GM19324 (cell line): Measurements from ENCODE around the gene PRAMEF2.
"Not testable (repeated sequence)": the region's sequence is repeated elsewhere in the genome, so short reads cannot be mapped to it uniquely, and the experiment has no call there.

Experiments
- ATAC-seq: cut with Tn5 transposase; IDR thresholded peaks from one replicate; pipeline ENCODE4 v1.9.1; 2021; ENCODE audit warnings: mild to moderate bottlenecking, moderate library complexity; ENCODE audit not compliant: unreplicated experiment, low FRiP score

PRAMEF2 gene, protein sequence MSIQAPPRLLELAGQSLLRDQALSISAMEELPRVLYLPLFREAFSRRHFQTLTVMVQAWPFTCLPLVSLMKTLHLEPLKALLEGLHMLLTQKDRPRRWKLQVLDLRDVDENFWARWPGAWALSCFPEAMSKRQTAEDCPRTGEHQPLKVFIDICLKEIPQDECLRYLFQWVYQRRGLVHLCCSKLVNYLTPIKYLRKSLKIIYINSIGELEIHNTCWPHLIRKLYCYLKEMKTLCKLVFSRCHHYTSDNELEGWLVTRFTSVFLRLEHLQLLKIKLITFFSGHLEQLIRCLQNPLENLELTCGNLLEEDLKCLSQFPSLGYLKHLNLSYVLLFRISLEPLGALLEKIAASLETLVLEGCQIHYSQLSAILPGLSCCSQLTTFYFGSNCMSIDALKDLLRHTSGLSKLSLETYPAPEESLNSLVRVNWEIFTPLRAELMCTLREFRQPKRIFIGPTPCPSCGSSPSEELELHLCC

DNA sequence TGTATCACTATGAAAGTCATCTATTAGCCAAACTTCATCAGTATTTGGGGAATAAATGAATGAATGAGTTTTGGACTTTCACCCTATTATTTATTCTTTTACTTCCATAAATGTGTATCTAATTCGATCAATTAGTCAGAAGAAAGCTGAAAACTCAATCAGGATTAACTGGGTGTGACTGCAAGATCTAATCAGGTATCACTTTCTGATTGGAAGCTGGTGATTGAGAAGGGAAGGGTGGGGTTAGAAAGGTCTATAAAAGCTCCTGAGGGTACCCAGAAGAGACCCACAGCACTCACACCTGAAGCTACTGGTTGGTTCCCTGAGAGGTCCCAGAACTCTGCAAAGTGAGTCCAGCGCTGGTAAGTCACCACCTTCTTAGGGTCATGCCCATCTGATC, at the start of gene PRAMEF2:
Gene PRAMEF2 (plus strand): TSS at position 301 of the 400 bp plus-strand sequence. CDS start 1,924 bp downstream, outside the sequence.
- not testable (repeated sequence) for ATAC-seq

GRCh38 chr1:12809933-12810332, 47.0 kb upstream of the PRAMEF2 start:
- ATAC-seq, result no peak

GRCh38 chr1:12810691-12811408, 46.0 kb upstream of the PRAMEF2 start:
- no peak for ATAC-seq

DNA sequence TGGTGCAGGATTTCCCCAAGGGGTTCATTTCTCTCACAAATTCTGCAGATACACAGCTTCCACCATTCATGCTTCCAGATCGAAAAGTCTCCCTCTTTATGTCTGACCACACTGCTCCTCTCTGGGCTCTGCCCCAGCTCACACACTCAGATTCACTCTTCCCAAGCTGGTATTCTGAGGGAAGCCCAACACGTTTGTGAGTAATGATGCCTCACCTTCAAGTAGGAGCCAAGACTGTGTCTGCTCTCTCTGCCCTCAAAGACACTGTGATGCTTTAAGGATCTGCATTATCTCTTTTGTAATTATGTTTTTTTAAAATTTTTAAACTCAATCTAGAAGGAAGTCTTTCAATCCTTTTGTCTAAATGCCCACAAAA, 45.5 kb upstream of the PRAMEF2 start:
- no peak for ATAC-seq

DNA sequence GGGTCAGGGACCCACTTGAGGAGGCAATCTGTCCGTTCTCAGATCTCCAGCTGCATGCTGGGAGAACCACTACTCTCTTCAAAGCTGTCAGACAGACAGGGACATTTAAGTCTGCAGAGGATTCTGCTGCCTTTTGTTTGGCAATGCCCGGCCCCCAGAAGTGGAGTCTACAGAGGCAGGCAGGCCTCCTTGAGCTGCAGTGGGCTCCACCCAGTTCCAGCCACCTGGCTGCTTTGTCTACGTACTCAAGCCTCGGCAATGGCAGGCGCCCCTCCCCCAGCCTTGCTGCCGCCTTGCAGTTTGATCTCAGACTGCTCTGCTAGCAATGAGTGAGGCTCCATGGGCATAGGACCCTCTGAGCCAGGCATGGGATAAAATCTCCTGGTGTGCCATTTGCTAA, 37.8 kb upstream of the PRAMEF2 start:
- ATAC-seq, result not testable (repeated sequence)

GRCh38 chr1:12831310-12831709, 25.6 kb upstream of the PRAMEF2 start, which contains the start of gene PRAMEF11:
TSS of gene PRAMEF11 (minus strand) at chr1:12831410. CDS start at chr1:12828789, 2,621 bp downstream.
- not testable (repeated sequence) for ATAC-seq

DNA sequence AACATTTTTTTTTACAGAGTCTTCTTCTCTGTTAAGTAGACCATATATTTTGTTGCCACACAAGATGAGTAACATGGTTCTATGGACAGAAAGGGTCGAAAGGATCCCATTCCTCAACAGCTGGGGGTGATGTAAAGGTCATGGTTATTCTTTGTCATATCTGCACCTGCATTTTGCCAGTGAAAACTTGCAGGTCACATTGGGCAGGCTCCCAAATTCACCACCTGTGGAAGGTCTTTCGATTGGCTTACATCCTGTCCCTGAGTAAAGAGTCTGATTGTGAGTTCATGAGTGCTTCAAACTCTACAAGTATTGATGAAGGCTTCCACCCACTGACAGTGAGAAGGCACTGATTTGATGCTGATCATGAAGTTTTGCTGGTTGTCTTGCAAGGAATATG, 23.6 kb upstream of the PRAMEF2 start:
- not testable (repeated sequence) for ATAC-seq

- ATAC-seq, result not testable (repeated sequence)
These were observed 8.3 kb upstream of the PRAMEF2 start, which contains the start of gene HNRNPCL1 for GRCh38 chr1:12848620-12849019. TSS of gene HNRNPCL1 (minus strand) at chr1:12848720. CDS start at chr1:12848289, 431 bp downstream.

DNA sequence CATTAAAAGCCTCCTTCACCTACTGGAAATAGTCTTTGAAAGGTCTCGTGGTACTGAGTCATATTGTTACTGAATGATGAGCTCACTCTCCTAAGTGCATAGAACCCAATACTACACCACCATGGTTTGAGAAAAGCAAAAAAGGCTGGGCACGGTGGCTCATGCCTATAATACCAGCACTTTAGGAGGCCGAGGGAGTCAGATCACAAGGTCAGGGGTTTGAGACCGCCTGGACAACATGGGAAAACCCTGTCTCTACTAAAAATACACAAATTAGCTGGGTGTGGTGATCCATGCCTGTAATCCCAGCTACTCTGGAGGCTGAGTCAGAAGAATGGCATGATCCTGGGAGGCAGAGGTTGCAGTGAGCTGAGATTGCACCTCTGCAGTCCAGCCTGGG, 5.1 kb upstream of the PRAMEF2 start:
- ATAC-seq, result no peak

DNA sequence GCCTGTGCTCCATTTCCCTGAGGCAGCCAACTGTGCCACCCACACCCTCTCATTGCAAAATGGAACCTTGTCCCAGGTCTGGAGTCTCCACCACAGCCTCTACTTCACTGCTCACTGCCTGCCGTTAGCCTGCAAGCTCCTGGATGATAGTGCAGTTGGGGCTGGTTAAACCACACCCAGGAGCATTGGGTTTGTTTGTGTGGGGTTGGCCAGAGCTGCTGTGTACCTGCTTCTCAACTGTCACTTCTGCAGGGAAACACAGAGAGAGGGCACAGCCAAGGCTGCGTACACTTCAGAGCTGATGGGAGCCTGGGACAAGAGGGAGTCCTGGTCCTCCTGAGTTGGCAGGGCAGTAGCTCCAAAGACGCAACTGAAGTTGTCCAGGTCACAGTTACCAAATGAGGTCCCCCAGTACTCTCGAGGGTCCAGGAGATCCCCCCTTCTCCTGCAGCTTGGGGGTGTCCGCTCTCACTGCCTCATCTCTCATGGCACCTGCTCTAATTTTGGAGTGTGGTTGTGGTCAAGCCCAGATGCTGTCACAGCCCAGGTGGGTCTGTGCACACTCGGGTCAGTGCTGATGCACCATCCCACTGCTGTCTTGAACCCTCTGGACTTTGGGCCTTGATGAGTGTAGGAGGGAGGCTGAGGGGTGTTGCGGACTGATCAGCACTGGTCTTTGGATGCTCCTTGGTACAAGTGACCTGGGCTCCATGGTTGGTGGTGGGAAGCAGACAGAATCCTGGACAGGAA, 6.4 kb downstream of the PRAMEF2 start:
- ATAC-seq, result not testable (repeated sequence)

GRCh38 chr1:12878453-12878852, 21.6 kb downstream of the PRAMEF2 start:
- ATAC-seq, result not testable (repeated sequence)

DNA sequence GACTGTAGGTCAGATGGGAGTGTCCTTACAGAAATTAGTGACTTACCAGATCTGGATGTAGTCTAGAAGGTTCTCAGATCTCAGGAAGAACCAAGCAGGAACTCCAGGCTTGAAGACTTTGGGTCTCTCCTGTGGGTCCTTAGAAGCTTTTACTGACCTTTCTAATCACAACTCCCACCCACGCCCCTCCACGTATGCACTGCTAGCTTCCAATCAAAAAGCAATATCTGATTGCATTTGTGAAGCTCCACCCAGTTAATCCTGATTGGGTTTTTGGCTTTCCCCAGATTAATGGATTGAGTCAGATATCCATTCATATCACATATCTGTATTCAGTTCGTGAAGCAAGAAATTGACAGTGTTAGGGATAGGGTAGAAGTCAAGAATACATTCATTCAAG, 29.2 kb downstream of the PRAMEF2 start, which contains the start of gene PRAMEF4:
Gene PRAMEF4 (minus strand): TSS at position 101 of the 400 bp plus-strand sequence. CDS start 2,807 bp downstream, outside the sequence.
- ATAC-seq, result not testable (repeated sequence)

DNA sequence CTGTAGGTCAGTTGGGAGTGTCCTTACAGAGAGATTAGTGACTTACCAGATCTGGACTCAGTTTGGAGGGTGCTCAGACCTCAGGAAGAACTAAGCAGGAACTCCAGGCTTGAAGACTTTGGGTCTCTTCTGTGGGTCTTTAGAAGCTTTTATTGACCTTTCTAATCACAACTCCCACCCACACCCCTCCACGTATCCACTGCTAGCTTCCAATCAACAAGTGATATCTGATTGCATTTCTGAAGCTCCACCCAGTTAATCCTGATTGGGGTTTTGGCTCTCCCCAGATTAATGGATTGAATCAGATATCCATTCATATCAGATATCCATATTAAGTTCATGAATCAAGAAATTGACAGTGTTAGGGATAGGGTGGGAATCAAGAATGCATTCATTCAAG, 41.3 kb downstream of the PRAMEF2 start, which contains the start of gene PRAMEF10:
Gene PRAMEF10 (minus strand): TSS at position 101 of the 400 bp plus-strand sequence. CDS start 2,423 bp downstream, outside the sequence.
- ATAC-seq, result not testable (repeated sequence)

- ATAC-seq, result not testable (repeated sequence)
These were observed 42.3 kb downstream of the PRAMEF2 start for GRCh38 chr1:12899186-12899585.

DNA sequence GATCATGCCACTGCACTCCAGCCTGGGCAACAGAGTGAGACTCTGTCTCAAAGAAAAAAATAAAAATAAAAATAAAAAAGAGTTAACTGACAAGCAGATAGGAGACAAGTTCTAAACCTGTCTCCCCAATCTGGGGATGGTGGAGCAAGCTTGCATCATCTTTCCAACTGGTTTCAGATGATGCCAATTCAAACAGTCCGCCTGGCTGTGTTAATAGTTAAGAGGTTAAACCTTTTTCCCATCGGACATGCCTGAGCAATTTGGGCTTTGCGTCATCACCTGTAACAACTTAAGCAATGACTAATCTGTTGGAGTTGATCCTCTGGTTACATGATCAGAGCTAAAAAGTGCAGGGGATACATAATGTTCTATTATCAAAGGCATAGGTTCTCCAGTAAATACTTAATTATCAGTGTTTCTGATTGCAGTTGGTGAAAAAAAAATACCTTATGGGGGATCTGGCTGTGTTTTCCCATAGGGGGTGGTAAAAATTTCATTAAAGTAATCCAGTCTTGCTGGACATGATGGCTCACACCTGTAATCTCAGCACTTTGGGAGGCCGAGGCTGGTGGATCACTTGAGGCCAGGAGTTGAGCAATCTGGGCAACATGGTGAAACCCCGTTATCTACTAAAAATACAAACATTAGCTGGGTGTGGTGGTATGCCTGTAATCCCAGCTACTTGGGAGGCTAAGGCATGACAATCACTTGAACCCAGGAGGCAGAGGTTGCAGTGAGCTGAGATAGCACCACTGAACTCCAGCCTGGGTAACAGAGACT, 47.1 kb downstream of the PRAMEF2 start:
- not testable (repeated sequence) for ATAC-seq
